ENCODE measurements around the gene CMTM5. TPM values are rescaled to one million over a fixed set of nuclear protein-coding genes. Genes with fewer than 3 reads are reported as not detected.

The CMTM5 gene
- total RNA-seq, 1 donor from 2014 or later: 4.3 TPM

DNA sequence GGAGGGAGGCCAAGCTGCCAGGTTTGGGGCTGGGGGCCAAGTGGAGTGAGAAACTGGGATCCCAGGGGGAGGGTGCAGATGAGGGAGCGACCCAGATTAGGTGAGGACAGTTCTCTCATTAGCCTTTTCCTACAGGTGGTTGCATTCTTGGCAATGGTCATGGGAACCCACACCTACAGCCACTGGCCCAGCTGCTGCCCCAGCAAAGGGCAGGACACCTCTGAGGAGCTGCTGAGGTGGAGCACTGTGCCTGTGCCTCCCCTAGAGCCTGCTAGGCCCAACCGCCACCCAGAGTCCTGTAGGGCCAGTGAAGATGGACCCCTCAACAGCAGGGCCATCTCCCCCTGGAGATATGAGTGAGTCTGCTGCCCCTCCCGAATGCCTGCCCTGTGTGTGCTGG is 3.8 kb upstream of the CMTM5 start:
- Histone ChIP-seq H3K4me2 (no peak overlapping the region), H3K36me3 (no peaks in the 10 kb centered on the region), H3K9me3 (ENCODE audit: low read depth) (no peaks in the 10 kb centered on the region), H3K4me3 (no peak overlapping the region), H4K20me1 (ENCODE audit: low read depth) (no peaks in the 10 kb centered on the region), H3K4me1 (peaks cover 13% of the 10 kb centered on the region), H3K27me3 (no peaks in the 10 kb centered on the region), H3F3A (ENCODE audit: low read depth) (peaks cover 12% of the 10 kb centered on the region), H3K27ac (no peak overlapping the region), H2AFZ (replicated peaks) (no peak overlapping the region), H3K9ac (no peak overlapping the region), H3K79me2 (ENCODE audit: low read depth) (no peaks in the 10 kb centered on the region)
- Mint-ChIP-seq H3K9me3 (no peaks in the 10 kb centered on the region), H3K4me3 (no peak overlapping the region), H3K4me1 (peaks cover 16% of the 10 kb centered on the region), H3K27me3 (ENCODE audit: insufficient read depth, low read depth) (peaks cover 8% of the 10 kb centered on the region), H3K36me3 (no peaks in the 10 kb centered on the region), H3K27ac (no peak overlapping the region)
- no peak for DNase-seq (ENCODE audit: low spot score)
- TF ChIP-seq EZH2 (IDR thresholded peaks at IDR 0.05) (no peak), EZH2phosphoT487 (IDR thresholded peaks at IDR 0.05) (no peak)
- TF ChIP-seq, protein P1, sequence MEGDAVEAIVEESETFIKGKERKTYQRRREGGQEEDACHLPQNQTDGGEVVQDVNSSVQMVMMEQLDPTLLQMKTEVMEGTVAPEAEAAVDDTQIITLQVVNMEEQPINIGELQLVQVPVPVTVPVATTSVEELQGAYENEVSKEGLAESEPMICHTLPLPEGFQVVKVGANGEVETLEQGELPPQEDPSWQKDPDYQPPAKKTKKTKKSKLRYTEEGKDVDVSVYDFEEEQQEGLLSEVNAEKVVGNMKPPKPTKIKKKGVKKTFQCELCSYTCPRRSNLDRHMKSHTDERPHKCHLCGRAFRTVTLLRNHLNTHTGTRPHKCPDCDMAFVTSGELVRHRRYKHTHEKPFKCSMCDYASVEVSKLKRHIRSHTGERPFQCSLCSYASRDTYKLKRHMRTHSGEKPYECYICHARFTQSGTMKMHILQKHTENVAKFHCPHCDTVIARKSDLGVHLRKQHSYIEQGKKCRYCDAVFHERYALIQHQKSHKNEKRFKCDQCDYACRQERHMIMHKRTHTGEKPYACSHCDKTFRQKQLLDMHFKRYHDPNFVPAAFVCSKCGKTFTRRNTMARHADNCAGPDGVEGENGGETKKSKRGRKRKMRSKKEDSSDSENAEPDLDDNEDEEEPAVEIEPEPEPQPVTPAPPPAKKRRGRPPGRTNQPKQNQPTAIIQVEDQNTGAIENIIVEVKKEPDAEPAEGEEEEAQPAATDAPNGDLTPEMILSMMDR (IDR thresholded peaks at IDR 0.05): no peak

DNA sequence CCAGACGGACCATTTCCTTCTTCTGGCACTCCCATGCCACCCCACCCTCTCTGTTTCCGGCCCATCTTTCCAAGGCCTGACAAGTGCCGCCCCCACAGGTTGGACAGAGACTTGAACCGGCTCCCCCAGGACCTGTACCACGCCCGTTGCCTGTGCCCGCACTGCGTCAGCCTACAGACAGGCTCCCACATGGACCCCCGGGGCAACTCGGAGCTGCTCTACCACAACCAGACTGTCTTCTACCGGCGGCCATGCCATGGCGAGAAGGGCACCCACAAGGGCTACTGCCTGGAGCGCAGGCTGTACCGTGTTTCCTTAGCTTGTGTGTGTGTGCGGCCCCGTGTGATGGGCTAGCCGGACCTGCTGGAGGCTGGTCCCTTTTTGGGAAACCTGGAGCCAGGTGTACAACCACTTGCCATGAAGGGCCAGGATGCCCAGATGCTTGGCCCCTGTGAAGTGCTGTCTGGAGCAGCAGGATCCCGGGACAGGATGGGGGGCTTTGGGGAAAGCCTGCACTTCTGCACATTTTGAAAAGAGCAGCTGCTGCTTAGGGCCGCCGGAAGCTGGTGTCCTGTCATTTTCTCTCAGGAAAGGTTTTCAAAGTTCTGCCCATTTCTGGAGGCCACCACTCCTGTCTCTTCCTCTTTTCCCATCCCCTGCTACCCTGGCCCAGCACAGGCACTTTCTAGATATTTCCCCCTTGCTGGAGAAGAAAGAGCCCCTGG is 1.2 kb upstream of the CMTM5 start:
- Histone ChIP-seq H3K9me3 (ENCODE audit: low read depth) (no peaks in the 10 kb centered on the region), H3K9ac (no peak overlapping the region), H3K27me3 (no peaks in the 10 kb centered on the region), H3K79me2 (ENCODE audit: low read depth) (no peaks in the 10 kb centered on the region), H2AFZ (replicated peaks) (no peak overlapping the region), H3F3A (ENCODE audit: low read depth) (peaks cover 12% of the 10 kb centered on the region), H4K20me1 (ENCODE audit: low read depth) (no peaks in the 10 kb centered on the region), H3K4me3 (no peak overlapping the region), H3K36me3 (no peaks in the 10 kb centered on the region), H3K4me1 (peaks cover 13% of the 10 kb centered on the region), H3K4me2 (no peak overlapping the region), H3K27ac (no peak overlapping the region)
- peaks cover 20% of the 10 kb centered on the region for H3K4me1 Mint-ChIP-seq
- no peak overlapping the region for H3K27ac Mint-ChIP-seq
- TF ChIP-seq, protein P1 (IDR thresholded peaks at IDR 0.05): no peak
- TF ChIP-seq EZH2 (IDR thresholded peaks at IDR 0.05) (no peak), EZH2phosphoT487 (IDR thresholded peaks at IDR 0.05) (no peak)
- H3K9me3 Mint-ChIP-seq: no peaks in the 10 kb centered on the region
- H3K4me3 Mint-ChIP-seq: no peak overlapping the region
- no peaks in the 10 kb centered on the region for H3K36me3 Mint-ChIP-seq
- peaks cover 8% of the 10 kb centered on the region for H3K27me3 Mint-ChIP-seq (ENCODE audit: insufficient read depth, low read depth)
- DNase-seq (ENCODE audit: low spot score): no peak

DNA sequence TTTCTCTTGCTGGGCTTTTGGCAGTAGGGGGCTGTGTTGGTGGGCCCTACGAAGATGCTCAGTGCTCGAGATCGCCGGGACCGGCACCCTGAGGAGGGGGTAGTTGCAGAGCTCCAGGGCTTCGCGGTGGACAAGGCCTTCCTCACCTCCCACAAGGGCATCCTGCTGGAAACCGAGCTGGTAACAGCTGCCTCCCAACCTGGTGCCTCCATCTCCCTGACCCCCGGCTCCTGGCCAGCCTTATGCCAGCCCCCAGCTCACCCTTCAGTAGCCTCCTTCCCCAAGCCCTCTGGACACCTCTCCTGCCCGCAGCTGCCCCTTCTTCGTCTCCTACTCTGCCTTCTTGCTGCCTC is 328 bp downstream of the CMTM5 start:
- no peaks in the 10 kb centered on the region for H3K9me3 Mint-ChIP-seq
- peak overlapping the region; percentile 21 for H3K4me3 ChIP-seq
- no peak for TF ChIP-seq EZH2phosphoT487 (IDR thresholded peaks at IDR 0.05)
- no peak for TF ChIP-seq EZH2 (IDR thresholded peaks at IDR 0.05)
- TF ChIP-seq, protein P1 (IDR thresholded peaks at IDR 0.05): no peak
- H3K27me3 ChIP-seq: no peaks in the 10 kb centered on the region
- H3K27ac ChIP-seq: no peak overlapping the region
- H3K4me2 ChIP-seq: peak overlapping the region; percentile 71
- no peak overlapping the region for H3K9ac ChIP-seq
- DNase-seq (ENCODE audit: low spot score): no peak
- H3F3A ChIP-seq (ENCODE audit: low read depth): peaks cover 12% of the 10 kb centered on the region
- peaks cover 8% of the 10 kb centered on the region for H3K27me3 Mint-ChIP-seq (ENCODE audit: insufficient read depth, low read depth)
- H4K20me1 ChIP-seq (ENCODE audit: low read depth): no peaks in the 10 kb centered on the region
- H3K79me2 ChIP-seq (ENCODE audit: low read depth): no peaks in the 10 kb centered on the region
- H2AFZ ChIP-seq (replicated peaks): peak overlapping the region; percentile 89
- no peaks in the 10 kb centered on the region for H3K36me3 Mint-ChIP-seq
- H3K4me1 ChIP-seq: peaks cover 13% of the 10 kb centered on the region
- H3K9me3 ChIP-seq (ENCODE audit: low read depth): no peaks in the 10 kb centered on the region
- no peaks in the 10 kb centered on the region for H3K36me3 ChIP-seq
- H3K4me3 Mint-ChIP-seq: peak overlapping the region; percentile 48
- peaks cover 26% of the 10 kb centered on the region for H3K4me1 Mint-ChIP-seq
- H3K27ac Mint-ChIP-seq: peak overlapping the region; percentile 85
